NCI-H2196 (cell line): ENCODE measurements around the gene EN2.

Source experiments
- DNase-seq: peaks from one replicate; lab custom pipeline; 2025; ENCODE audit not compliant: unreplicated experiment; lab: John Stamatoyannopoulos, UW

EN2 gene

GRCh38 chr7:155458111-155458877 lies at the start of gene EN2:
EN2 (plus strand) TSS chr7:155458129; CDS start chr7:155458378, 249 bp downstream.
- no peak for DNase-seq

- DNase-seq: no peak
Observed at GRCh38 chr7:155408651-155409586, 49.0 kb upstream of the EN2 start.

GRCh38 chr7:155409980-155410379 lies 47.9 kb upstream of the EN2 start:
- no peak for DNase-seq

GRCh38 chr7:155410431-155410830 lies 47.5 kb upstream of the EN2 start:
- DNase-seq: no peak

- no peak for DNase-seq
Observed at GRCh38 chr7:155411718-155412415, 46.1 kb upstream of the EN2 start.

- DNase-seq: peak; percentile 21
Observed at GRCh38 chr7:155412416-155413253, 45.3 kb upstream of the EN2 start.

GRCh38 chr7:155414547-155415492 lies 43.1 kb upstream of the EN2 start:
- no peak for DNase-seq

- no peak for DNase-seq
Observed at GRCh38 chr7:155416646-155417380, 41.1 kb upstream of the EN2 start.

GRCh38 chr7:155418304-155418703 lies 39.6 kb upstream of the EN2 start:
- DNase-seq: no peak

- DNase-seq: no peak
Observed at GRCh38 chr7:155418941-155419755, 38.8 kb upstream of the EN2 start.

- DNase-seq: no peak
Observed at GRCh38 chr7:155420116-155420515, 37.8 kb upstream of the EN2 start.

- DNase-seq: no peak
Observed at GRCh38 chr7:155422151-155422550, 35.8 kb upstream of the EN2 start.

- no peak for DNase-seq
Observed at GRCh38 chr7:155422599-155423336, 35.2 kb upstream of the EN2 start.

GRCh38 chr7:155423337-155424285 lies 34.3 kb upstream of the EN2 start:
- no peak for DNase-seq

GRCh38 chr7:155424301-155425010 lies 33.5 kb upstream of the EN2 start:
- no peak for DNase-seq

- no peak for DNase-seq
Observed at GRCh38 chr7:155425011-155425340, 33.0 kb upstream of the EN2 start.
